GM18870 (cell line): ENCODE results near the gene FASTK.

Source experiments
- ATAC-seq: cut with Tn5 transposase; IDR thresholded peaks from one replicate; pipeline ENCODE4 v1.9.1; 2021; ENCODE audit warnings: moderate library complexity; ENCODE audit not compliant: unreplicated experiment

The FASTK gene

GRCh38 chr7:151080522-151081169, at the start of gene FASTK:
Gene FASTK, minus strand, starts transcription at chr7:151080809. Its CDS starts 43 bp downstream, at chr7:151080766.
- peak; percentile 43 for ATAC-seq

DNA sequence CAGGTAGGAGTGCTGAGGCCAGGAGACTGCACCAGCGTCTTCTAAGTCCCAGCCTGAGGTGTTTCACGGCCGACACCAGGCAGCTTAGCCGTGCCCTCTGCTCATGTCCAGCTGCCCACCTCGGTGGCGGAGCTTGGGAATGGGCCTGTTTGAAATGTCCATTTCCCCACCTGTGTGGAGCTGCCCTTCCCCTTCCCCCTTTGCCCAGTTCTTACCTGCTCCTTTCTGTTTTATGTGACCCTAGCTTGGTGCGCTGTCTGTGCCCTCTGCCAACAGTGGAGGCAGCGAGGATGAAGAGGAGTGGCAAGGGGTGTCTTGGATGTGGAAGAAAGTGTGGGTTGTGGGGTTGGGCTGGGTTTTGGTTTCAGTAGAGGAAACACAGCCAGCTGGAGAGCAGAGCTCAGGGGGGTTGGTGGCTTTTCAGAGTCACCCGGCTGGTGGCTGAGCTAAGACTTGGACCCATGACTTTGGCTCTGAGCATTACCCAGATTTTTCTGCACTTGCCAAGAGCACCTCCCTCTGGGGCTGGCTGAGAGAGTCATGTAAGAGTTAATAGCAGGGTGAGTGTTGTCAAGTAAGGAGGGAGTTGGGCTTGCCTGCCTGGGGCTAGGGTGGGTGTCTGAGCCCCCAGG, 49.5 kb upstream of the FASTK start:
- ATAC-seq, result no peak

DNA sequence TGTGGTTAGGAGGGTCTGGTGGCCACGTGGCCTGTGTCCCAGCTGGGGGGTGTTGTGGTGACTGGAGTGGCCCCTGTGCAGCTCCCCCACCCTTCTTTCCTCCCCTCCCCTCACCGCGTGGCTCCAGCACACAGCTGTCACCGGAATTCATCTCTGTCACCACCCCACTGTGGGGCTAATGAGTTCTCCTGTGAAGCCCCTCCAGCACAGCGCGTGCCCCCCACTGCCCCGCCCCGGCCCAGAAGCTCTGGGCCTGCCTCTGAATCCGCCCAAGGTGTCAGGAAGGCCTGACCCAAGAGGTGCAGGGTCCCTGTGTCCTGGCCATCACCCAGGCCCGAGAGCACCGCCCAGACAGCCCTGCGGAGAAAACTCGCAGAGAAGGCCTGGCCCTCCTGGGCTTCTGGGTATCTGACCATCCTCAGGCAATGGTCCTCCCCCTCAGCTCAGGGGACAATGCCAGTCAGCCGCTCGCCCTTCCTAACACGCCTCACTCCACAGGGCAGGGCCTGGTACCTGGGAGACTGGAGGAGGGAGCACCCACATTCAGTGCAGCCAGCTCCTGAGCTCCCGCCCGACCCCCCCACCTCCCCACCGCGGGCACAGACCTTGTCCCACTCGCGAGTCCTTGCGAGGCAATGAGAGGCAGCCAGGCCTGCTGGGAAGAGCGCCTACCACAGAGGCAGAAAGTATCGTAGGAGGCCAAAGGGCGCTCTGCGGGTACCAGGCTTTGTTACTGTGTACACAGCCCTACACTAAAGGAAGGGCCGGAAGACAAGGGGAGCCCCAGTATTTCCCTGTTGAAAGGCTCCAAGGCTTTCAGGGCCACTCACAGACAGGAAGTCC, 48.7 kb upstream of the FASTK start:
- ATAC-seq, result no peak

DNA sequence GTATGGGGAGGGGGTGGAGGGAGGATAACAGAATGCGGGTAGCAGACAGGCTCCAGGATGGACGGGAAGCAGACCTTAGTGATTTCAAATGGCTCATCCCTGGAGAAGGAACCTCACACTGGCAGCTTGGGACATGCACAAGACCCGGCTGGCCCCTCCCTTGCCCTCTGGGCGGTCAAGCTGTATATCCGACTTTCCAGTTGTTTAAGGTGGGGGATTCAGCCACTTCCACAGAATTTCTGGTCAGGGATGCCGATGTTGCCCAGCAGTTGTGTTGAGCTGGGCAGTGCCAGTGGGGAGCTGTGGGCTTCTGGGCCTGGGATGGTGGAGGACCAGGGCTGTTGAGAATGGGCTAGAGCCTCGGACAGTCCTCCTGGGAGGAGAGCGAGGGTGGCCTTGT, 48.1 kb upstream of the FASTK start:
- ATAC-seq, result no peak

GRCh38 chr7:151128144-151128543, 47.5 kb upstream of the FASTK start:
- no peak for ATAC-seq

DNA sequence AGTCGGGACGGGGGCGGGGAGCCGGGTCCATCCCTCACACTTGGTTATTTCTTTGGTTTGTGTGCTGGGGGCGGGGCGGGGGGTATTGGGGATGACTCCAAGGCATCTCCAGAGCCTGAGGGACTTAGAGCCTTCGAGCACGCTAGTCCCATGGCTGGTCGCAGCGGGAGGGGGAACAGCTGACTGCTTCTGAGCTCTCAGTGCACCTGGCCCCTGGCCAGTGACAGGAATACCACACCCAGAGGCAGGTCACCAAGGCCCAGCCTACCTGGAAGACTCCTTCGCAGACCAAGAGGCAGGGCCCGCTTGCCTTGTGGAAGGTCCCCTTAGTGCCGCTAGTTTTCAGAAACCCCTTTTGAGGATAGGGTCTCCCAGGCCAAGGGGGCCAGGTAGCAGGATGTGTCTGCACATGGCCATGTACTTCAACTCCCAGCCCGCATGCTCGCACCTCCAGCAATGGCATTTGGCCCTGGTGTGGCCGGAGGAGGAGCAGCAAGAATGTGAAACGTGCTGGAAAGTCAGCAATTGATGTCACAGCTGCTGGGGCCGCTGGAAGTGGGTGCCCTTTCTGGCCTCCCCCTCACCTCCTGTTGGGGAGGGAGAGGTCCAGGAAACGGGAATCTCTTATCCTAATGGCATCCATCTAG, 46.0 kb upstream of the FASTK start:
- no peak for ATAC-seq

DNA sequence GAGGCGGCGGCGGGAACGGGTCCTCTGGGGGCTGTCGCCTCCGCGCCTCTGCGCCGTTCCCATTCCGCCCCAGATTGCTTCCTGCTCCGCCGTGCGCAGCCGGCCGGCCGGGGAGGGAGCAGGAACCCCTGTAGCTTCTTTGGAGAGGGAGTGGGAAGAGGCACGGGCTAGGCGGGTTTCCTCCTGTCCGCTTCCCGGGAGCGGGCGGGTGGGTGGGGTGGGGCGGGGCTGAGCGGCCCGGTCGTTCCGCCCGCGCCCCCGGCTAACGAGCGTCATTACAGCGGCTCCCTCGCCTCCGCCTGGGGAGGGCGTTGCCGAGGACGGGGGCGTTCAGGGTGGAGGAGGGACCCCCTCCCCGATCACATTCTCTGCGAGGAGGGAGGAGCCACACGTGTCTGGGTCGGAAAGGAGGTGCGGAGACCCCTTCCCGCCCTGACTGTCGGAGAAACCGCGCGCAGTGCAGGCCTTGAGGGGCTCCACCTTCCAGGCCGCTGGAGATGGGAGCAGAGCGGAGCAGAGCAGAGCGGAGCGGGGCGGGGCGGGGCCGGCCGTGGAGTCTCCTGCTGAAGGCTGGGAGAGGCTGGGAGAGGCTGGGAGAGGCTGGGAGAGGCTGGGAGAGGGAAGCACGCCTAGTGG, 45.4 kb upstream of the FASTK start:
- ATAC-seq, result no peak

DNA sequence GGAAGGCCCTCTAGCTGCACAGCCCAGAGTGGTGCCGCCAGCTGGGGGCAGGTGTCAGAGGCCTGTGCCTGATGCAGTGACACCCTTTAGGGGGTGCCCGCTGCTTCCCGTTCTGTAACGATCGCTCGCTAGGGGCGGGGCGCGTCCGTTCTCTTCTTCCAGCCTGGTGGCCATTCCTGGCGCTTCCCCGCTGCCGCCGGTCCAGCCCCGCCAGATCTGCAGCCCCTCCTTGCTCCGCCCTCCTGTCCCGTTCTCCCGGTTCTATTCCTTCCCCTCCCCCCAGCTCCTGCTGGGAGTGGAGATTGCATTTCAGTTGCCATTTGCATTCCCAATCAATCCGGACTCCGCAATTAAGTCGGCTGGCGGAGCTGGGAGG, 44.8 kb upstream of the FASTK start:
- no peak for ATAC-seq

- ATAC-seq, result no peak
These were observed 44.3 kb upstream of the FASTK start for GRCh38 chr7:151124899-151125399.

- ATAC-seq, result no peak
These were observed 43.9 kb upstream of the FASTK start for GRCh38 chr7:151124481-151124880.

DNA sequence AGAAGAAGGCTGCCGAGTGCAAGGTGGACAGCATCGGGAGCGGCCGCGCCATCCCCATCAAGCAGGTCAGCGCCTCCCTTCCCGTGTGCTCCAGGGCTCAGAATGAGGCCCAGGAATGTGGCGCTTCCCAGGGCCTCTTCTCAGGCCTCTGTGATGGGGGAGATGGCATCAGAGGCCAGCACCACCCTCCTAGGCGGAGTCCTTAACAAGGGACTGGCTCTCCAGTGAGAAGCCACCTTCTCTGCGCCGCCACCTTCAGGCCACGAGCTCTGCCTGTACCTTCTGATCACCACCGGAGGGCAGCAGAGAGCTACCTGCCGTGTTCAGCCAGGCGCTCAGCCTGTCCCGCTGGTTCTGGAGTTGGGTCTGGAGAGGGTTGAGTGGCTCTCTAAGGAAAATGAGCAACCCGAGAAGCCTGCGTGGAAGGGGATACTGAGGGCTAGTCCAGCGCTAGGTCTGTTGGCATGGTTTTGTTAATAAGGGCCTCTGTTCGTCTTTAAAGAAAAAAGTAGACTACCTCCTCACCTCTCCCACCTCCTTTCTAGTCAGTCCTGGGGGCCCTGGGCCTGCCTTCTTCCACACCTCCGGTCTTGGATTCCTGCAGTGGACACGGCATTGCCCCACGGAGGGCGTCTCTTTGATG, 43.3 kb upstream of the FASTK start:
- ATAC-seq, result no peak

- ATAC-seq, result no peak
These were observed 42.7 kb upstream of the FASTK start for GRCh38 chr7:151123158-151123821.

DNA sequence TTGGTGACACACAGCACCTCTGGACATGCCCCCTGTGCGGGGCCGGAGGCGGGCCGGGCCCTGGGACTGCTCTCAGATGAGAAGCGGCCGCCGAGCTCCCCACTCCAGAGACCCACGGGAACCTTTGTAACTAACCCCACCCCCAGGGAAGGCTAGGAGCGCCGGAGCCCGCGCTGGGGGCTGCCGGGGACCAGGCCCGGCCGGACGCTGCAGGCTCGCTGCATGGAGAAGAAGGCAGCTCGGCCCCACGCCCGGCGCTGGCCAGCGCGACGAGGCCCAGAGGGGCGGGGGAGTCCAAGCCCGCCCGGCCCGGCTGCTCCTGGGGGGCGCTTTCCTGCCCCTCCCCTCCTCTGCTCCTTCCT, 42.2 kb upstream of the FASTK start:
- ATAC-seq, result no peak

GRCh38 chr7:151122276-151122675, 41.7 kb upstream of the FASTK start:
- no peak for ATAC-seq

DNA sequence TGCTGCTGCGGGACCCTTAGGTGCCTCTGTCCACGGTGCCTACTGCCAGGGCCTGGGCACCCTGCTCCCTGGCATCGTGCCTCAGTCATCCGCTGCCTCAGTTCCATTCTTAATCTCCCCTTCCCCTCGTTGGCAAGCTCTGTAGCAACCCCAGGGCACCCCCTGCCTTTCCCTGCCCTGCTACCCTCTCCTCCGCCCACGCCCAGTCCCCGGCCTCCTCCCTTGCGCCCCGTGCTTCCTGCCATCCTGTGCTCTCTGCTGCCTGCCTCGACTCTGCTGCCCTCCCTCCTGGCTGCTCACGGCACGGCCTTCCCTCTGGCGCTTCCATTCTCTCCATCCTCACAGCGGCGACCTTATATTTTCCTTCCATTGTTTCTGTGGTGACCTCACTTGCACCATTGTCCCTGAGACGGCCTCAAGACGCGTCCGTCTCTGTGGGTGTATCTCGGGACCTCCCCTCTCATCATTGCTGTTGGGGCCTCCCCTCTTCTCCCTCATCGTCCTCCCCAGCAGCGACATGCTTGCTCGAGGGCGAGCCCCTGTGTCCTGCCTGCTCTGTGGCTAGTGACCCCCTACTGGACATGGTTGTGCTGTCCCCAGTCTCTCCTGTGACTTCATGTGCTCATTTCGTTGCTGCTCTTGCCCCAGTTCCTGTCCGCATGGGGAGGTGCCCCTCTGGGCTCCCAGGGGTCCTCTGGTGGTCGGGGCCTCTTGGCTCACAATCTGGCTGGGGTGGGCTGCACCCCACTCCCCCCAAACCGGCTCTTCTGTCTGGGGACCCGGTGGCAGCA, 41.0 kb upstream of the FASTK start:
- no peak for ATAC-seq

GRCh38 chr7:151120896-151121295, 40.3 kb upstream of the FASTK start:
- no peak for ATAC-seq

DNA sequence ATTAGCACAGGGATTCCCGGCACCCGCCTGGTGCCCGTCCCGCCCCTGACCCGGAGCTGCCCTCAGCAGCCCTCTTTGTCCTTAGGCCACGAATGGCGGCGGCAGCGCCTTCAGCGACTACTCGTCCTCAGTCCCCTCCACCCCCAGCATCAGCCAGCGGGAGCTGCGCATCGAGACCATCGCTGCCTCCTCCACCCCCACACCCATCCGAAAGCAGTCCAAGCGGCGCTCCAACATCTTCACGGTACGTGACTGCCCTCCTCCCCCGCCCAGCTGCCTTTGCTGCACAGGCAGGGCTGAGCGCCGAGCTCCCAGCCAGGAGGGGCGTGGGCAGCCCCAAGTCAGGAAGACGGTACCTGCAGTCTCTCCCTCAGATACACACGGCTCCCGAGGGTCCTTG, 39.3 kb upstream of the FASTK start:
- ATAC-seq, result no peak

DNA sequence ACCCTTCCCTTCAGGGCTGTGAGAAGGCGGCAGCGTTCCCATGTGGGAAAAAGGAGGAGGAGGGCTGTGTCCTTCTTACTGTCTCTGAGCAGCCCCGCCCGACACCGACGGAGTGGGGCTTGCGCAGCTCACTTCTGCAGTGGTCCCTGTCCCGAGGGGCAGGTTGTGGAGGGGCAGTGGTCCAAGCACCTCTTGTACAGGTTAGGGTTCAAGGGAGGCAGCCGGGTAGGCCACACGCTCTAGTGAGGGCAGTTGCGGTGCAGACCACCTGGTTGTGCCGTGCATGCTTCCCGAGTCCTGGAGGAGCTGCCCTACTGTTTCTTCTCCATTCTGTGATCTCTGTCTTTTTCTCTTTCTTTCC, 38.4 kb upstream of the FASTK start:
- ATAC-seq, result no peak
